A673 (cell line): ENCODE measurements around the gene LATS2.

ENCODE experiments used
- EZH2 ChIP-seq: fragments of 200-600 bp; sonication (generic); IDR thresholded peaks from 2 replicates; pipeline ENCODE4 v1.6.1; 2017; ENCODE audit warnings: borderline replicate concordance, low read depth, mild to moderate bottlenecking, mixed read lengths, antibody characterized with exemption, low read length; ENCODE audit not compliant: poor library complexity, severe bottlenecking
- TF ChIP-seq, protein P1 (sequence below): fragments of 300-800, 200-600 bp; sonication (generic); conservative IDR thresholded peaks from 2 replicates; pipeline ENCODE4 v1.5.1; 2017; ENCODE audit warnings: low read depth, mild to moderate bottlenecking, antibody characterized with exemption, low read length, moderate library complexity, mixed read lengths

DNA sequence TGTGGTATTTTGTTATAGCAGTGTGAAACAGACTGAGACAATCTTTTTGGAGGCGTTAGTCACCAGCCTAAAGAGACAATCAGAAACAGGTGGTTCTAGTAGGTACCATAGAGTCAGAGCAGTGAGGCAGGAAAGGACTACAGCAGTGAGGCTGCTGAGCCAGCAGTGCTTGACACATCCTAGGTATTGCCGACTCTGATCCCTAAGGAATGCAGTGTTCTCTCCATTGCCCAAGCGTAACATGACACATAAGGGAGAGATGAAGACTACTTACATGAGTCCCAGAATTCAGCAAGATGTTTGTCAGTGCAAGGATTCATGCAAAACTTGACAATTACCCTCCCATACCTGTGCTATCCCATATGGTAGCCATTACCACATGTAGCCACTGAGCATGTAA lies 96.5 kb downstream of the LATS2 start:
- TF ChIP-seq, protein P1, sequence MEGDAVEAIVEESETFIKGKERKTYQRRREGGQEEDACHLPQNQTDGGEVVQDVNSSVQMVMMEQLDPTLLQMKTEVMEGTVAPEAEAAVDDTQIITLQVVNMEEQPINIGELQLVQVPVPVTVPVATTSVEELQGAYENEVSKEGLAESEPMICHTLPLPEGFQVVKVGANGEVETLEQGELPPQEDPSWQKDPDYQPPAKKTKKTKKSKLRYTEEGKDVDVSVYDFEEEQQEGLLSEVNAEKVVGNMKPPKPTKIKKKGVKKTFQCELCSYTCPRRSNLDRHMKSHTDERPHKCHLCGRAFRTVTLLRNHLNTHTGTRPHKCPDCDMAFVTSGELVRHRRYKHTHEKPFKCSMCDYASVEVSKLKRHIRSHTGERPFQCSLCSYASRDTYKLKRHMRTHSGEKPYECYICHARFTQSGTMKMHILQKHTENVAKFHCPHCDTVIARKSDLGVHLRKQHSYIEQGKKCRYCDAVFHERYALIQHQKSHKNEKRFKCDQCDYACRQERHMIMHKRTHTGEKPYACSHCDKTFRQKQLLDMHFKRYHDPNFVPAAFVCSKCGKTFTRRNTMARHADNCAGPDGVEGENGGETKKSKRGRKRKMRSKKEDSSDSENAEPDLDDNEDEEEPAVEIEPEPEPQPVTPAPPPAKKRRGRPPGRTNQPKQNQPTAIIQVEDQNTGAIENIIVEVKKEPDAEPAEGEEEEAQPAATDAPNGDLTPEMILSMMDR = no peak
- TF ChIP-seq EZH2 = no peak
